ENCODE results near the gene PLEKHS1. TPM values are rescaled to one million over a fixed set of nuclear protein-coding genes. Genes with fewer than 3 reads are reported as not detected.

Gene PLEKHS1
- total RNA-seq, 1 experiment from 2014 or later: not detected

GRCh38 chr10:113767222-113767621 lies 15.7 kb downstream of the PLEKHS1 start:
- Histone ChIP-seq H2BK120ac (ENCODE audit: low read depth, low read length, poor library complexity, severe bottlenecking) (no peak overlapping the region), H3K4me2 (ENCODE audit: insufficient read depth, insufficient read length, low read length) (no peak overlapping the region), H4K8ac (replicated peaks; ENCODE audit: insufficient read length, low read depth, low read length) (no peak overlapping the region), H4K20me1 (ENCODE audit: control insufficient read depth, insufficient read depth, insufficient read length) (no peaks in the 10 kb centered on the region), H3K18ac (ENCODE audit: insufficient read length, low read depth, low read length) (no peak overlapping the region), H3K23me2 (ENCODE audit: insufficient read length, low read depth, low read length, poor library complexity, severe bottlenecking) (no peaks in the 10 kb centered on the region), H3K9ac (ENCODE audit: extremely low read depth, insufficient read length, low read length) (no peak overlapping the region), H2AK5ac (ENCODE audit: insufficient read length, low read length) (no peak overlapping the region), H3K4me1 (ENCODE audit: insufficient read depth, low read length) (no peaks in the 10 kb centered on the region), H3K27ac (ENCODE audit: insufficient read length, low read depth, low read length) (no peak overlapping the region), H2BK5ac (ENCODE audit: insufficient read length, low read length) (no peak overlapping the region), H2BK20ac (ENCODE audit: low read depth, low read length, poor library complexity, severe bottlenecking) (no peak overlapping the region), H4K5ac (ENCODE audit: insufficient read length, low read depth, low read length) (no peak overlapping the region), H3K9me3 (ENCODE audit: control insufficient read depth, low read depth, low read length) (no peaks in the 10 kb centered on the region), H4K91ac (ENCODE audit: insufficient read length, low read depth, low read length) (no peak overlapping the region), H3K56ac (ENCODE audit: insufficient read length, low read depth, low read length) (no peak overlapping the region), H3K4ac (ENCODE audit: low read depth, low read length) (no peak overlapping the region), H2BK15ac (ENCODE audit: low read depth, low read length) (no peak overlapping the region), H3K79me1 (ENCODE audit: insufficient read depth, low read depth, low read length, poor library complexity, severe bottlenecking) (no peaks in the 10 kb centered on the region), H3K14ac (ENCODE audit: insufficient read depth, low read length) (no peak overlapping the region), H2BK12ac (ENCODE audit: insufficient read length, low read depth, low read length) (no peak overlapping the region), H3K23ac (ENCODE audit: insufficient read length, low read depth, low read length) (no peak overlapping the region), H3T11ph (ENCODE audit: low read length) (no peak overlapping the region), H2AFZ (ENCODE audit: low read length) (no peak overlapping the region), H3K79me2 (ENCODE audit: insufficient read depth, low read length) (no peaks in the 10 kb centered on the region), H3K27me3 (ENCODE audit: insufficient read depth, low read length) (no peaks in the 10 kb centered on the region)
- no peaks in the 10 kb centered on the region; the same call in 1 of the 2 replicates for H3K27me3 Mint-ChIP-seq (ENCODE audit: low read depth)
- H3K36me3 Mint-ChIP-seq (ENCODE audit: insufficient read depth in 1 of 3, low read depth in 3 of 3): peaks cover 2 to 8% (median 5%) of the 10 kb centered on the region in 3 experiments; a peak in 6 of 7 replicates
- H3K27ac Mint-ChIP-seq: no peak overlapping the region
- peaks cover 12 to 13% of the 10 kb centered on the region in 2 experiments for H3K9me3 Mint-ChIP-seq
- WGBS (ENCODE audit: extremely low coverage, insufficient read length, low lambda C conversion rate): 100% methylated on average over 1 of the region's 2 CpGs
- no peaks in the 10 kb centered on the region for H3K4me1 Mint-ChIP-seq
- TF ChIP-seq CTCF (conservative IDR thresholded peaks at IDR 0.05): no peak
- DNase-seq: no peak
- H3K4me3 Mint-ChIP-seq: no peak overlapping the region
